DOHH2 (cell line): ENCODE results near the gene PSAT1.

Source experiments
- EZH2phosphoT487 ChIP-seq: fragments of 200-600 bp; sonication (generic); IDR thresholded peaks from 2 replicates; pipeline ENCODE4 v1.6.1; 2017; ENCODE audit warnings: borderline replicate concordance, mild to moderate bottlenecking, antibody characterized with exemption, low read length, moderate library complexity, mixed read lengths
- TF ChIP-seq, protein P1 (sequence below): fragments of 200-600 bp; sonication (generic); IDR thresholded peaks from one replicate; pipeline ENCODE4 v1.5.1; 2014; ENCODE audit warnings: antibody characterized with exemption, mild to moderate bottlenecking, low read depth, low read length; ENCODE audit not compliant: poor library complexity, severe bottlenecking

GRCh38 chr9:78272307-78272706, 24.6 kb upstream of the PSAT1 start:
- TF ChIP-seq, protein P1, sequence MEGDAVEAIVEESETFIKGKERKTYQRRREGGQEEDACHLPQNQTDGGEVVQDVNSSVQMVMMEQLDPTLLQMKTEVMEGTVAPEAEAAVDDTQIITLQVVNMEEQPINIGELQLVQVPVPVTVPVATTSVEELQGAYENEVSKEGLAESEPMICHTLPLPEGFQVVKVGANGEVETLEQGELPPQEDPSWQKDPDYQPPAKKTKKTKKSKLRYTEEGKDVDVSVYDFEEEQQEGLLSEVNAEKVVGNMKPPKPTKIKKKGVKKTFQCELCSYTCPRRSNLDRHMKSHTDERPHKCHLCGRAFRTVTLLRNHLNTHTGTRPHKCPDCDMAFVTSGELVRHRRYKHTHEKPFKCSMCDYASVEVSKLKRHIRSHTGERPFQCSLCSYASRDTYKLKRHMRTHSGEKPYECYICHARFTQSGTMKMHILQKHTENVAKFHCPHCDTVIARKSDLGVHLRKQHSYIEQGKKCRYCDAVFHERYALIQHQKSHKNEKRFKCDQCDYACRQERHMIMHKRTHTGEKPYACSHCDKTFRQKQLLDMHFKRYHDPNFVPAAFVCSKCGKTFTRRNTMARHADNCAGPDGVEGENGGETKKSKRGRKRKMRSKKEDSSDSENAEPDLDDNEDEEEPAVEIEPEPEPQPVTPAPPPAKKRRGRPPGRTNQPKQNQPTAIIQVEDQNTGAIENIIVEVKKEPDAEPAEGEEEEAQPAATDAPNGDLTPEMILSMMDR: no peak
- TF ChIP-seq EZH2phosphoT487: no peak
